Uterine smooth muscle cell (primary cell): ENCODE measurements around the gene CAMK2G. TPM values are rescaled to one million over a fixed set of nuclear protein-coding genes. Genes with fewer than 3 reads are reported as not detected.

Source experiments
- total RNA-seq: library from RNA; depleted of rRNA; stranded (reverse); fragments of >200 nt; gene quantifications from 2 replicates; pipeline ENCODE4 v1.2.3, GENCODE V29; 2014

Gene CAMK2G
- 27.2 and 28.0 TPM in 2 replicates for total RNA-seq

DNA sequence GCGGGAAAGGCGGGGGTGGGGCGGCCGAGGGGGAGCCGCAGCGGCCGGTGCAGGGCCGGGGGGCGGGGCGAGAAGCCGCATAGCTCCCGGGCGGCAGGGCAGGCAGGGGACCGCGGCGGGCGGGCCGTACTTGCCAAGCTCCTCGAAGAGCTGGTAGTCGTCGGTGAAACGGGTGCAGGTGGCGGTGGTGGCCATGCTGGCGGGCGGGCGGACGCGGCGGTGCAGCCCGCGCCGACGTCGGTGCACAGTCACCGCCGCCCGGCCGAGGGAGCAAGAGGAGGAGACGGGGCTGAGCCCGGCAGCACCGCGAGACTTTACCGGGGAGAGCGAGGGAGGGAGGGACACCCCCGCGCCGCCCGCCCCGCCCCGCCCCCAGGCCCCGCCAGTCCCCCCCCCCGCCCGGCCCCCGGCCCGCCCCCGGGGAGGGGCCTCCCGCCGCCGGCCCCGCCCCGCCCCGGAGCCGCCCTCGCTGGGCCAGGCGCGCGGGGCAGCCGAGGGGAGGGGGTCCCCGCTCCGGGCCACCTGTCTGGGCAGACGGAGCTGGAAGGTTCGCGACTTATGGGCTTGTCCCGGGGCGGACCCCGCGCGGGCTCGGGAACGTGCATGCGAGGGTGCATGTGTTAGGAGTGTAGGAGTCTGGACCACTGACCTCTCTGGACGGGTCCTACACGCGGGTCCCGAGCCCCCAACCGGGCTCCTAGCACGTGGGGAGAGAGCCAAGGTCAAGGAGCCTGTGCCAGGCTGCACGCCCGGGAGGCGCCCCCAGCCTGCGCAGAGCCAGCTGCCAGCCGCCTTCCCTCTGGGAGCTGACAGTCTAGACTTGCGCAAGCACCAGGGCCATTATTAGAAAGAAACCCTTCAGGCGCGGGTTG, at the start of gene CAMK2G:
TSS of gene CAMK2G (minus strand) at position 289 of the 872 bp plus-strand sequence. CDS start at position 195, 94 bp downstream.

GRCh38 chr10:73910764-73911552, 36.6 kb upstream of the CAMK2G start, which contains the start of gene PLAU:
PLAU (plus strand) TSS chr10:73911132; CDS start chr10:73911556, 424 bp downstream.

GRCh38 chr10:73785211-73785720, 89.1 kb downstream of the CAMK2G start, which contains the start of gene ZSWIM8:
ZSWIM8 (plus strand) TSS chr10:73785606; CDS start chr10:73785879, 273 bp downstream.

DNA sequence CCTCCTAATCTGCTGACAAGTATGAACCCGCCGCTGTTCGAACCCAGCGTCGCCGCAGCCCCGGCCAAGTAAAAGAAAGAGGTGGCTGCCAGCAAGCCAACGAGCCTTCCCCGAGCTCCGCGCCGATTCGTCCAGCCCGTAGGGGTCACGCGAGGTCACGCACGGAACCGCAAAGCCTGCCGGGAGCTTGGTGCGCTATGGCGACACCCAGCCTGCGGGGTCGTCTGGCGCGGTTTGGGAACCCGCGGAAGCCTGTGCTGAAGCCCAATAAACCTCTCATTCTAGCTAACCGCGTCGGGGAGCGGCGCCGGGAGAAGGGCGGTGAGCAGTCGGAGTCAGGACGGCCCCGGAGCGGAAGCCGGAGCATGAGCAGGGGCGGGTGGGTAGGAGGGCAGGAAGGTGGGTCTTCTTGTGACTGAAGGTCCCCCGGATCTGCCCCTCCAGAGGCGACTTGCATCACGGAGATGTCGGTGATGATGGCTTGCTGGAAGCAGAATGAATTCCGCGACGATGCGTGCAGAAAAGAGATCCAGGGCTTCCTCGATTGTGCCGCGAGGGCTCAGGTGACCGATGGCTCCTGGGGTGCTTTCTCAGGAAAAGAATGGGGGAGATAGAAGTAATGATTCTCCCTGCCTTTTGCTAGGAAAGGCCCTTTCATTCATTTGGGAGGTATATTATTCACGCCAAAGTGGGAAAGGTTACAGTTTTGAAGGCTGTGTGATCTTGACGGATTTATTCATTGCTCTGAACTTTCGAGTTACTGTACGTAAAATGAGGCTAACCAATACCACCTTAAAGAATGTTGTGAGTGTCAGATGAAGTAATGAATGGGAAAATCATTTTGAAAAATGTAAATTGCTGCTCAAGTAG, 92.2 kb downstream of the CAMK2G start, which contains the start of gene CHCHD1:
TSS of gene CHCHD1 (plus strand) at position 170 of the 870 bp plus-strand sequence. CDS start at position 198, 28 bp downstream.

Other genes starting within 250 kb of the CAMK2G start
- gene MYOZ1, start 233.1 kb downstream of the CAMK2G start, total RNA-seq, result not detected in 2 replicates
- under 0.01 TPM in 1 of 2 replicates, not detected in the other for gene SYNPO2L, start 218.5 kb downstream of the CAMK2G start, total RNA-seq
- 2.7 and 3.4 TPM in 2 replicates for gene AGAP5, start 176.4 kb downstream of the CAMK2G start, total RNA-seq
- 59.4 and 64.3 TPM in 2 replicates for gene SEC24C, start 130.2 kb downstream of the CAMK2G start, total RNA-seq
- 17.5 and 19.4 TPM in 2 replicates for gene CHCHD1, start 92.5 kb downstream of the CAMK2G start, total RNA-seq
- gene ZSWIM8, start 88.9 kb downstream of the CAMK2G start, total RNA-seq, result 44.9 and 65.5 TPM in 2 replicates
- 12.2 and 19.6 TPM in 2 replicates for gene NDST2, start 63.0 kb downstream of the CAMK2G start, total RNA-seq
- 81.5 and 153 TPM in 2 replicates for gene PLAU, start 36.6 kb upstream of the CAMK2G start, total RNA-seq
- gene VCL, start 123.6 kb upstream of the CAMK2G start, total RNA-seq, result 223 and 227 TPM in 2 replicates